Raji (cell line): ENCODE measurements around the gene PDX1.

Source experiments
- POLR2A ChIP-seq: IDR thresholded peaks from 2 replicates; pipeline ENCODE4 v1.6.1; 2011; ENCODE audit warnings: low read depth, low read length, control low read depth; ENCODE audit not compliant: insufficient read depth

Gene PDX1

GRCh38 chr13:27918918-27919658, 712 bp upstream of the PDX1 start:
- TF ChIP-seq POLR2A = no peak

DNA sequence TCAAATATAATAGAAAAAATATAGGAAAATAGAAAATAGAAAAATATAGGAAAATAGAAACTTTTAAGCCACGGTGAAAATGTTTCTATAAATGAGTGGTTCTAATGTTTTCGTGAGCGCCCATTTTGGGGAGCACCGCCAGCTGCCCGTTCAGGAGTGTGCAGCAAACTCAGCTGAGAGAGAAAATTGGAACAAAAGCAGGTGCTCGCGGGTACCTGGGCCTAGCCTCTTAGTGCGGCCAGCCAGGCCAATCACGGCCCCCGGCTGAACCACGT, 204 bp upstream of the PDX1 start:
- TF ChIP-seq POLR2A = no peak

DNA sequence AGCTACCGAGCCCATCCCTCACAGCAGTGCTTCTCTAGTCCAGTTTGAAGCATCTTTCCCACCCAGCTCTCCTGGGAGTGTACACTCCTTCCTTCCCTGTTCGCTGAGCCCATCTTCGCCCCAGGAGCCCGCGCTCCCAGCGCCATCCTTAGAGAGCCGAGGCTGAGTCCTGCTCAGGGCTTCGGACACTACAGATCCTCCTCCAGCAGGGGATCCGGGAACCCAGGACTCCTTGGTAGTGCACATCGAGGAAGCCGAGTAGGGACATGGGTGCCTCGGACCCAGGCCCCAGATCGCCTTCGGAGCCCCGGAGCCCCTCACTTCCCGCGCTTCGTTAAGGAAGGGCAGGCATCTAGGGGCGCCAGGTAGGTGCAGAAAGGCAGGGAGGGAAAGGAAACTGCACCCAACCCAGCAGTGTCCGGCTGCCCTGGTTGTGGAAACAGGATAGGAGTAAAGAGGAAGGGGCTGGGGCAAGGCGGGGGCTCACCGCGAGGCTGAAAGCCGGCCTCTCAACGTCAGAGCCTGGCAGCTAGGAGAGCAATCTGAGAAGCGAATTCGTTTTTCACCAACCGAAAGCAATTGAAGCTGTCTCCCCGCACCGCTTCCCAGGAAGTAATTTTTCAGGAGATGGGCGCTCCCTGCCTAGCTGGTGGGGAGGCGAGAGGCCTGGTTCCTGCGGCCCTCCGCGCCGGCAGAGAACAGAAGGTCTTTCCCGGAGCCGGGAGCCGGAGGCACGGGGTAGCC, 1.0 kb downstream of the PDX1 start:
- no peak for TF ChIP-seq POLR2A

GRCh38 chr13:27921421-27921960, 1.7 kb downstream of the PDX1 start:
- TF ChIP-seq POLR2A = no peak

- TF ChIP-seq POLR2A = no peak
These were observed 2.4 kb downstream of the PDX1 start for GRCh38 chr13:27921961-27922882.

- TF ChIP-seq POLR2A = no peak
These were observed 3.2 kb downstream of the PDX1 start for GRCh38 chr13:27922883-27923612.

DNA sequence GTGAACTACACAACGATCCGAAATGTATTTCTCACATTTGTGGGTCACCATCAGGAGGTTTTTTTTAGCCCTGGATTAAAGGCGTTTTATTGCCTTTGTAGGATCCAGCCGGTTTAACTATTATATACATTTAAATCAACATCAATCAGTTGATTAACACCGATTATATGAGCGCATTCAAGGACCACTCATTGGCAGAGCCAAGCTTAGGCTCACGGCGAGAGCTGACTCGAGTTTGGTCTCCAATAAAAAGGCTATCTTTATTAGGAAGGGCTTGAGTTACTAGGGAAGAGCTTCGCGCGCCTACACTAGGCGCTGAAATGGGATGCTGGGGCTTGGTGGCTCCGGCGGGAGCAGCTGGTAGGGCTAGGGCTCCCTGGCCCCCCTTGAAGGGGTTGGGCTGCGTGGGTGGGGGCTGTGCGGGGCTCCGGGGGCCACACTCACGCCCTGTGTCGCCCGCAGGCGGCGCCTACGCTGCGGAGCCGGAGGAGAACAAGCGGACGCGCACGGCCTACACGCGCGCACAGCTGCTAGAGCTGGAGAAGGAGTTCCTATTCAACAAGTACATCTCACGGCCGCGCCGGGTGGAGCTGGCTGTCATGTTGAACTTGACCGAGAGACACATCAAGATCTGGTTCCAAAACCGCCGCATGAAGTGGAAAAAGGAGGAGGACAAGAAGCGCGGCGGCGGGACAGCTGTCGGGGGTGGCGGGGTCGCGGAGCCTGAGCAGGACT, 4.2 kb downstream of the PDX1 start:
- no peak for TF ChIP-seq POLR2A

DNA sequence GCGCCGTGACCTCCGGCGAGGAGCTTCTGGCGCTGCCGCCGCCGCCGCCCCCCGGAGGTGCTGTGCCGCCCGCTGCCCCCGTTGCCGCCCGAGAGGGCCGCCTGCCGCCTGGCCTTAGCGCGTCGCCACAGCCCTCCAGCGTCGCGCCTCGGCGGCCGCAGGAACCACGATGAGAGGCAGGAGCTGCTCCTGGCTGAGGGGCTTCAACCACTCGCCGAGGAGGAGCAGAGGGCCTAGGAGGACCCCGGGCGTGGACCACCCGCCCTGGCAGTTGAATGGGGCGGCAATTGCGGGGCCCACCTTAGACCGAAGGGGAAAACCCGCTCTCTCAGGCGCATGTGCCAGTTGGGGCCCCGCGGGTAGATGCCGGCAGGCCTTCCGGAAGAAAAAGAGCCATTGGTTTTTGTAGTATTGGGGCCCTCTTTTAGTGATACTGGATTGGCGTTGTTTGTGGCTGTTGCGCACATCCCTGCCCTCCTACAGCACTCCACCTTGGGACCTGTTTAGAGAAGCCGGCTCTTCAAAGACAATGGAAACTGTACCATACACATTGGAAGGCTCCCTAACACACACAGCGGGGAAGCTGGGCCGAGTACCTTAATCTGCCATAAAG, 4.8 kb downstream of the PDX1 start:
- no peak for TF ChIP-seq POLR2A

- no peak for TF ChIP-seq POLR2A
These were observed 5.6 kb downstream of the PDX1 start for GRCh38 chr13:27925220-27925991.

DNA sequence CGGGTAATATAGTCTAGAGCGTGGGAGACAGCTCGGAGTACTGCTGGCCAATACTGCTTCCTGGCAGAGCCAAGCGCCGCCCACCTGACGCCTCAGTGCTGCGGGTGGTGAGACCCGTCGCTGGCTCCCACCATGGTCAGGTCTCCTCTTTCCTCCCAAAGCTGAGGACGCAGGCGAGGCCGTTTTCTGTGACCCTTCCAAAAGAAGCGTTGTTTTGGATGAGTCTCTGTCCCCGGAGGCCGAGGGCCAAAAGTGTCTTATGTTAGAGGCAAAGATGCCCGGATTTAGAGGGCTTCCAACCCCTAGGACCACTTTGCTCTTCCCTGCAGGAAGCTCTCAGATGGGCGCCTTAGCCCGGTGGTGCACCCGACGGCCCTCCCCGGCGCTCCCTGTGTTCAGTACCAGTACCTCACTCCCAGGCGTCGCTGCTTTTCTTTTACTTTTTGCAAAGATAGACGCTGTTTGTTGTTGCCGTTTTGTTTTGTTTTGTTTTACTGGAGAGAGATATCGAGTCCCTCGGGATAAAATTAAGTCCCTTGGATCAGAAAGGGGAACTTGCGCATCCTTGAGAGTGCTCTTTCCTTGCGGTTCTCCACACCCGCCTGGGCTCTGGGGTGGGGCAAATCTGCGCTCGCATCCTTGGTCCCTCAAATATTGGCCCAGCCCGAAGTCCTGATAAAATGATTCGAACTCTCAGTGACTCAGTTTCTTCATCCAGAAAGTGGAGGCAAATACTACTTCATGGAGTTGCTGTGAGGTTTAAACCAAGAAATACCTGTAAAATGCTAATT, 7.0 kb downstream of the PDX1 start:
- no peak for TF ChIP-seq POLR2A

DNA sequence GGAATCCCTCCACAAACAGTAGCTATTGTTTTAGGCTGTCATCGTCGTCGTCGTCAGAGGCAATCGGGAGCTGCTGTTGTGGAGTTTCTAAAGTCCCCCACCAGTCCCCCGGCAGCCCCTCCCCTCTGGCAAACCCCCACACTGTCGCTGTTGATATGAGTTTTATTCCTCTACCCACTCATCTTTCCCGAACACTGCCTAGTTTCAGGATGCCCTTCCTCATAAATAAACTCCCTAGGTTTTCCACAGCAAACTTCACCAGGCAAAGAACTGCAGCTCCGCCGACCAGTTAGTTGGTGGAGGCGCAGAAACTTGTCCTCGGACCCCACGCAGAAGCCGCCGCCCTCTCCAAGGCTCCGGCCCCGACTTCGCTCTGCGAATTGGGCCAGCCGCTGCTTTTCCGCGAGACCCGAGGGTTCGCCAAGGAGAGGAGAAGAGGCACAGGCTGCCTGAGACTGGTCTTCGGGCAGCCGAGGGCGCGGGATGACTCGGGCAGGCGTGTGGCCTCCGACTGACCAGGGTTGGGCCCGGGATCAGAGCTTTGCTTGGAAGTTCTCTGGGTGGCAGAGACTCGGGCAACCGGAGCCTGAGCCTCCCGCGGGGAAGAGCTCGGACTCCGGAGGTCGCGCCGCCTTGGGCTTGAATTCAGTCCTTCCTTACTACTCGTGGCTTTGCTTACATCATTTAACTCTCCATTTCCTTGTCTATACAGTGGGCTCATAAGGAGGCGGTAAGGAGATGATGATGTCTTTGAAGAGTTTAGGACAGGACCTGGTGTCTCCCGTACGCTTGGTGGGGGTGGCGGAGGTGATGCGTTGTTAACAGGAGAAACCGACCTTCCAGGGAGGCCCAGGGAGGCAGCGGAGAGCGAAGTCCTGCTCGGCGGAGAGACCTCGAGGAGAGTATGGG, 7.9 kb downstream of the PDX1 start:
- TF ChIP-seq POLR2A = no peak
